EL (cell line): ENCODE data around the gene ZBTB3.
"Not testable (repeated sequence)": the region's sequence is repeated elsewhere in the genome, so short reads cannot be mapped to it uniquely, and the experiment has no call there.

Experiments used
- DNase-seq: peaks from one replicate; pipeline ENCODE4 v3.0.0-alpha.2; 2016

Gene ZBTB3

GRCh38 chr11:62755086-62755615, 1.2 kb upstream of the ZBTB3 start:
- no peak for DNase-seq

- DNase-seq = no peak
Measured at GRCh38 chr11:62752994-62753735, 795 bp downstream of the ZBTB3 start.

- no peak for DNase-seq
Measured at GRCh38 chr11:62752177-62752785, 1.7 kb downstream of the ZBTB3 start.

DNA sequence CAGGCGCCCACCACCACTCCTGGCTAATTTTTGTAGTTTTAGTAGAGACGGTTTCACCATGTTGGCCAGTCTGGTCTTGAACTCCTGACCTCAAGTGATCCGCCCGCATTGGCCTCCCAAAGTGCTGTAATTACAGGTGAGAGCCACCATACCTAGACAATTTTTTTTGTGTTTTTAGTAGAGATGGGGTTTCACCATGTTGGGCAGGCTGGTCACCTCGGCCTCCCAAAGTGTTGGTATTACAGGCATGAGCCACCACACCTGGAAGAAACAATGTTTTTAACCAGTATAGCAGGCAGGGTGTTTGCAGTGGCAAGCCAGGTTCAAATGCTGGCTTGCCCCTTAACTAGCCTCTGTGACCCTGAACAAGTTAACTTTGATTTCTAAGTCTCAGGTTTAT, 4.0 kb downstream of the ZBTB3 start:
- not testable (repeated sequence) for DNase-seq

- DNase-seq = no peak
Measured at GRCh38 chr11:62747475-62748160, 6.3 kb downstream of the ZBTB3 start.

GRCh38 chr11:62737196-62737595, 16.8 kb downstream of the ZBTB3 start:
- no peak for DNase-seq

- DNase-seq = peak; percentile 38
Measured at GRCh38 chr11:62732830-62733229, 21.1 kb downstream of the ZBTB3 start.

GRCh38 chr11:62730076-62730475, 23.9 kb downstream of the ZBTB3 start:
- not testable (repeated sequence) for DNase-seq

- DNase-seq = peak; percentile 93
Measured at GRCh38 chr11:62728171-62728988, 25.6 kb downstream of the ZBTB3 start, which contains the start of gene TTC9C. TSS of gene TTC9C (plus strand) at chr11:62728486. CDS start at chr11:62728849, 363 bp downstream.

DNA sequence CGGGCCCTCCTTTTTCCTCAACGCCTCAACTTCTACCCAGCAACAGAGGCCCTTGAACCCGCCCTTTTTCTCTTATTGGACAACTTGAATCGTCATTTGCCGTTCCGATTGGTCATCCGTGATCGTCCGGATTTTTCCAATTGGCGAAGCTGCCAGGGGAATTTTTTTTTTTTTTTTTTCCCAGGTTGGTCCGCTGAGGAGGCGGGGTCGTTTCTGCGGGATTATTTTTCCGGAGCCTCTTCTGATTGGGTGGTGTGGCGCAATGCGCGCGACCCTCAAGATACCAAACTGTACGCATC, 26.1 kb downstream of the ZBTB3 start:
- DNase-seq = peak; percentile 99

GRCh38 chr11:62727165-62727871, 26.6 kb downstream of the ZBTB3 start, which contains the start of gene HNRNPUL2:
TSS of gene HNRNPUL2 (minus strand) at chr11:62727457. CDS start at chr11:62727156, 301 bp downstream.
- DNase-seq = peak; percentile 99

- DNase-seq = no peak
Measured at GRCh38 chr11:62726915-62727164, 27.1 kb downstream of the ZBTB3 start.

DNA sequence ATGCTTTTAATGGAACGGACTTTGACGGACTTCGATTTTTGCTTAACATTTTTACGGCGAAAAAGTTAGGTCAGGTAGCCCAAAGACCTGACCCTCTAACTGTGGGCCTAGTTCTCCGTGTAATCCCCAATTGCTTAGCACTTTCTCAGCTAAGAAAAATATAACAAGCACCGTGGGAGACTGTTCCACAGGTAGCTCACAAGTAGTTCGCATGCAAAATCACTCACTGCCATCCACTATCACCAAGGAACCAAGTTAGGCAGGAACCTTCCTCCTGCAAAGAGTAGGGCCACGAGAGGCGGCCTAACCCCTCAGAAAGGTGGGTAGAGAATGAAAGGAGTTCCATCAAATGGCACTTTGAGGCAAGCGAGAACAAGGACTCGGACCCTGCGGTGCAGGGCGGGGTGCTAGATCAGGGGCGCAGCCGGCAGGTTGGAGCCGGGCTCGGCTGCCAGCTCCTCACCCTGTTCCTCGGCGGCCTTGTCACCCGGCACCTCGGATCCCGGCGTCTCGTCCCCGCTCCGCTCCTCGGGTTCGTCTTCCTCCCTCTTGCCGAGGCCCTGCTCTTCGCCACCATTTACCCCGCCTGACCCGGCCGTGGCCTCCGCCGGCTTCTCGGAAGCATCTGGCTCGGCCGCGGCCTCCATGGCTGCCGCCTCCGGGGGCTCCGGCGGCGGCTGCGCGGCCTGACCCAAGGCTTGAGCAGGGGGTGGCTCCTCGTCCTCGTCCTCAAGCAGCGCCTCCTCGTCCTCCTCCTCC, 27.6 kb downstream of the ZBTB3 start:
- no peak for DNase-seq

- no peak for DNase-seq
Measured at GRCh38 chr11:62725646-62726045, 28.3 kb downstream of the ZBTB3 start.

- no peak for DNase-seq
Measured at GRCh38 chr11:62724171-62724570, 29.8 kb downstream of the ZBTB3 start.

- DNase-seq = peak; percentile 32
Measured at GRCh38 chr11:62721994-62722393, 32.0 kb downstream of the ZBTB3 start.

DNA sequence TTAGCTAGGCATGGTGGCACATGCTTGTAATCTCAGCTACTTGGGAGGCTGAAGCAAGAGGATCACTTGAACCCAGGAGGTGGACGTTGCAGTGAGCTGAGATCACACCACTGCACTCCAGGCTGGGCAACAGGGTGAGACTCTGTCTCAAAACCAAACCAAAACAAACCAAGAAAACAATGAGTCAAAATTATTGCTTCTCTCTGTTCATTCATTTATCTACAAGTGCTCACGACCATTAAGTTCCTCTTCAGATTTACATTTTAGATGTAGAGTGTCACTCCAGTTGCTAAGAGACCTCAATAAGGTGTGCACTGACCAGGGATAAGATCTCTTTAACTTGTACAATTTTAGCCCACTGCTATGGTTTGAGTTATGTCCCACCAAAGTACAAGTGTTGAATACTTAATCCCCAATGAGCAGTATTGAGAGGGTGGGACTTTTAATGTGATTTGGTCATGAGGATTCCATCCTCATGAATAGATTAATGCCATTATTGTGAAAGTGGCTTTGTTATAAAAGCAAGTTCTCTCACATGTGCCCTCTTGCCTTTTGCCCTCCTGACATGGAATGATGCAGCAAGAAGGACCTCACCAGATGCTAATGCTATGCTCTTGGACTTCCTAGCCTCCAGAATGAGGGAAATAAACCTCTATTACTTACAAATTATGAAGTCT, 34.5 kb downstream of the ZBTB3 start:
- DNase-seq = no peak

DNA sequence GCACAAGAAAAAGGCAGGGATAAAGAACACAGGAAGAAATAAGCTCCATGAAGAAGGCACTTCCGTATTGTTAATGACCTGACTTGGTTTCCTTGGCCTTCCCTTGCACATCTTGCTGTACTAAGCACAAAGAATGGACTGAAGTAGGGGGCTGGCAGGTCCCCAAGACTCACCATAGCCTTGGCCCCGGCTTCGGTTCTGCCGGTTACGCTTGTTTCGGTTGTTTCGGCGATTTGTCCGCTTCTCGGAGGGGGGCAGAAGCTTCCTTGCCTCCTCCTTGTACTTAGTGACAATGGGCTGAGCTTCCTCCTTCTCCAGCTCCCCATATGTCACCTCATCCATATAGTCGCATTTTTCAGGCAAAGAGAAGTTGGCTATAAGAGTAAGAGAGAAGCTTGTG, 37.1 kb downstream of the ZBTB3 start:
- no peak for DNase-seq

DNA sequence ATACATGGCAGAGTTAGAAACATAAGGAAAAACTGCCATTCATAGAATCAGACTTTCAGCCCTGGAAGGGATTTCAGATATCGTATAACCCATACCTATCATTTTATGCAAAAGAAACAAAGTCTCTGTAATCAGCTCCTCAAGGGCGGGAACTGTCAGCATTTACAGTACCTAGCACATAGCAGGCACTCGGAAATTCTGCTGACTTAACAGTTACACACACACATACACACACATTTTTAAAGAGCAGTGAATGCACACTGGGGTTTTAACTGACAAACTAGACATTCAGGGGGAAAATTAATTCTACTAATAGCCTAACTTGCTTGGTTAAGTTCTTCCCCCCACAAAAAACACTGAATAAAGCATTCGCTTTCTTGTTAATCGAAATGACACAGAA, 37.8 kb downstream of the ZBTB3 start:
- no peak for DNase-seq

GRCh38 chr11:62715150-62716130, 38.5 kb downstream of the ZBTB3 start:
- no peak for DNase-seq
